ENCODE measurements around the gene PPP1R12A.

Gene PPP1R12A

GRCh38 chr12:79934281-79935020, 446 bp downstream of the PPP1R12A start:
- FAIRE-seq: no peak

GRCh38 chr12:79933532-79934264, 1.2 kb downstream of the PPP1R12A start:
- FAIRE-seq: no peak

- FAIRE-seq: no peak
Observed at GRCh38 chr12:79933043-79933442, 1.9 kb downstream of the PPP1R12A start.

- FAIRE-seq: no peak
Observed at GRCh38 chr12:79932357-79932756, 2.5 kb downstream of the PPP1R12A start.

- FAIRE-seq: no peak
Observed at GRCh38 chr12:79929065-79929464, 5.8 kb downstream of the PPP1R12A start.

GRCh38 chr12:79927772-79928474, 7.0 kb downstream of the PPP1R12A start:
- FAIRE-seq: no peak

GRCh38 chr12:79926951-79927350, 7.9 kb downstream of the PPP1R12A start:
- no peak for FAIRE-seq

GRCh38 chr12:79925492-79925891, 9.4 kb downstream of the PPP1R12A start:
- no peak for FAIRE-seq

- no peak for FAIRE-seq
Observed at GRCh38 chr12:79921786-79922185, 13.1 kb downstream of the PPP1R12A start.

GRCh38 chr12:79920421-79921238, 14.3 kb downstream of the PPP1R12A start:
- FAIRE-seq: no peak

GRCh38 chr12:79919762-79920161, 15.1 kb downstream of the PPP1R12A start:
- no peak for FAIRE-seq

GRCh38 chr12:79916826-79917225, 18.1 kb downstream of the PPP1R12A start:
- no peak for FAIRE-seq

GRCh38 chr12:79911889-79912656, 22.8 kb downstream of the PPP1R12A start:
- no peak for FAIRE-seq

- no peak for FAIRE-seq
Observed at GRCh38 chr12:79908366-79908765, 26.5 kb downstream of the PPP1R12A start.

- FAIRE-seq: no peak
Observed at GRCh38 chr12:79901506-79901905, 33.4 kb downstream of the PPP1R12A start.

- FAIRE-seq: no peak
Observed at GRCh38 chr12:79900951-79901350, 33.9 kb downstream of the PPP1R12A start.

- FAIRE-seq: no peak
Observed at GRCh38 chr12:79900199-79900598, 34.7 kb downstream of the PPP1R12A start.

GRCh38 chr12:79897617-79898016, 37.3 kb downstream of the PPP1R12A start:
- FAIRE-seq: no peak

- no peak for FAIRE-seq
Observed at GRCh38 chr12:79895804-79896203, 39.1 kb downstream of the PPP1R12A start.

GRCh38 chr12:79895071-79895470, 39.8 kb downstream of the PPP1R12A start:
- peak; percentile 61 for FAIRE-seq

GRCh38 chr12:79891506-79892162, 43.3 kb downstream of the PPP1R12A start:
- FAIRE-seq: no peak
